Fibroblast of skin of back (primary cell): ENCODE results near the gene SERPINA6. TPM values are rescaled to one million over a fixed set of nuclear protein-coding genes. Genes with fewer than 3 reads are reported as not detected.
A peak's percentile ranks its signal among the peaks of the same experiment; 100 is the strongest.
"Not testable (repeated sequence)": the region's sequence is repeated elsewhere in the genome, so short reads cannot be mapped to it uniquely, and the experiment has no call there.

Experiments
- DNase-seq: peaks from one replicate; pipeline ENCODE4 v3.0.0-alpha.2; 2013
- polyA plus RNA-seq, 2 experiments: library from polyadenylated mRNA; unstranded; fragments of 120-200 nt; gene quantifications; one replicate each; pipeline ENCODE4 v1.2.1, GENCODE V29; 2013; ENCODE audit not compliant: insufficient read length in 2 of 2

SERPINA6 gene
- polyA plus RNA-seq (2013, experiment 1 of 2; ENCODE audit: insufficient read length): not detected
- polyA plus RNA-seq (2013, experiment 2 of 2; ENCODE audit: insufficient read length): not detected

GRCh38 chr14:94322648-94323570 is at the start of gene SERPINA6:
Gene SERPINA6, minus strand, starts transcription at chr14:94323336. Its CDS starts 8,688 bp downstream, at chr14:94314648.
- DNase-seq: peak; percentile 51

- DNase-seq: no peak
These were observed 49.0 kb upstream of the SERPINA6 start for GRCh38 chr14:94372021-94372605.

GRCh38 chr14:94370524-94370910 is 47.4 kb upstream of the SERPINA6 start:
- DNase-seq: no peak

- DNase-seq: not testable (repeated sequence)
These were observed 46.8 kb upstream of the SERPINA6 start for GRCh38 chr14:94369766-94370523.

GRCh38 chr14:94368956-94369355 is 45.8 kb upstream of the SERPINA6 start:
- DNase-seq: no peak

GRCh38 chr14:94368243-94368590 is 45.1 kb upstream of the SERPINA6 start:
- DNase-seq: no peak

GRCh38 chr14:94367347-94368242 is 44.5 kb upstream of the SERPINA6 start:
- DNase-seq: no peak

GRCh38 chr14:94366146-94366915 is 43.2 kb upstream of the SERPINA6 start, which contains the start of gene SERPINA2:
Gene SERPINA2, minus strand, starts transcription at chr14:94366698.
- DNase-seq: peak; percentile 38

- no peak for DNase-seq
These were observed 42.5 kb upstream of the SERPINA6 start for GRCh38 chr14:94365624-94366023.

- DNase-seq: no peak
These were observed 41.8 kb upstream of the SERPINA6 start for GRCh38 chr14:94364964-94365363.

GRCh38 chr14:94364037-94364436 is 40.9 kb upstream of the SERPINA6 start:
- DNase-seq: no peak

- DNase-seq: no peak
These were observed 40.1 kb upstream of the SERPINA6 start for GRCh38 chr14:94363151-94363624.

GRCh38 chr14:94362614-94363133 is 39.5 kb upstream of the SERPINA6 start:
- no peak for DNase-seq

GRCh38 chr14:94361682-94362081 is 38.5 kb upstream of the SERPINA6 start:
- no peak for DNase-seq

GRCh38 chr14:94360945-94361565 is 37.9 kb upstream of the SERPINA6 start:
- no peak for DNase-seq

- DNase-seq: no peak
These were observed 34.0 kb upstream of the SERPINA6 start for GRCh38 chr14:94357166-94357565.

- DNase-seq: no peak
These were observed 33.4 kb upstream of the SERPINA6 start for GRCh38 chr14:94356379-94357056.

- peak; percentile 62 for DNase-seq
These were observed 32.2 kb upstream of the SERPINA6 start for GRCh38 chr14:94355191-94355794.

- DNase-seq: no peak
These were observed 31.6 kb upstream of the SERPINA6 start for GRCh38 chr14:94354638-94355185.
